Adipose tissue (tissue), 3 donors: ENCODE data around the gene KRT7. TPM values are rescaled to one million over a fixed set of nuclear protein-coding genes. Genes with fewer than 3 reads are reported as not detected.

ENCODE experiments used
- polyA plus RNA-seq, 3 donors: library from polyadenylated mRNA; stranded (reverse); fragments of 200-250 nt; gene quantifications; one replicate each; pipeline ENCODE4 v1.2.3, GENCODE V29; 2013
- donor health status: healthy with polysubstance abuse.
- donor health status: Bipolar disorder and iron deficiency.
- donor health status: healthy.

KRT7 gene
- polyA plus RNA-seq, 3 donors, result 9.5 to 51.5 (median 18.1) TPM

Other genes starting within 250 kb of the KRT7 start
- 10 to 100 TPM; 12.6 to 68.3 (median 63.3) TPM for gene TAMALIN, start 226.3 kb upstream of the KRT7 start, polyA plus RNA-seq
- 1,000 to 10,000 TPM in 1 of 3 donors, 100 to 1,000 TPM in 1, 10 to 100 TPM in 1; 41.8 to 1,093 (median 360) TPM for gene NR4A1, start 181.8 kb upstream of the KRT7 start, polyA plus RNA-seq
- gene ATG101, start 163.3 kb upstream of the KRT7 start, polyA plus RNA-seq, result 10 to 100 TPM; 34.1 to 68.7 (median 58.5) TPM
- gene SMIM41, start 153.5 kb upstream of the KRT7 start, polyA plus RNA-seq, result under 1 TPM in 2 of 3 donors, not detected in 1; 0.27 to 0.35 TPM
- 1 to 10 TPM in 1 of 3 donors, under 1 TPM in 2; 0.19 to 5.4 (median 0.22) TPM for gene KRT80, start 41.2 kb upstream of the KRT7 start, polyA plus RNA-seq
- gene KRT86, start 41.4 kb downstream of the KRT7 start, polyA plus RNA-seq, result 1 to 10 TPM in 1 of 3 donors, not detected in 2; 1.2 TPM
- under 1 TPM in 2 of 3 donors, not detected in 1; 0.04 to 0.34 TPM for gene KRT81, start 58.3 kb downstream of the KRT7 start, polyA plus RNA-seq
- not detected for gene KRT83, start 88.2 kb downstream of the KRT7 start, polyA plus RNA-seq
- not detected for gene KRT85, start 134.2 kb downstream of the KRT7 start, polyA plus RNA-seq
- not detected for gene KRT84, start 152.4 kb downstream of the KRT7 start, polyA plus RNA-seq
- not detected for gene KRT82, start 173.1 kb downstream of the KRT7 start, polyA plus RNA-seq
- under 1 TPM in 1 of 3 donors, not detected in 2; 0.11 TPM for gene KRT75, start 201.1 kb downstream of the KRT7 start, polyA plus RNA-seq
- under 1 TPM in 2 of 3 donors, not detected in 1; 0.05 to 0.85 TPM for gene KRT6B, start 218.9 kb downstream of the KRT7 start, polyA plus RNA-seq
- under 1 TPM in 1 of 3 donors, not detected in 2; 0.56 TPM for gene KRT6C, start 240.6 kb downstream of the KRT7 start, polyA plus RNA-seq